ENCODE results near the gene SPINT1.
A peak's percentile ranks its signal among the peaks of the same experiment; 100 is the strongest.

SPINT1 gene

GRCh38 chr15:40881351-40881750 is 37.5 kb downstream of the SPINT1 start:
- no peak for DNase-seq (ENCODE audit: extremely low spot score, insufficient read length, low read depth)
- FAIRE-seq: no peak

GRCh38 chr15:40886586-40886985 is 42.7 kb downstream of the SPINT1 start:
- FAIRE-seq (no peak), DNase-seq (ENCODE audit: extremely low spot score, insufficient read length, low read depth) (no peak)

GRCh38 chr15:40889112-40889511 is 45.3 kb downstream of the SPINT1 start:
- DNase-seq (ENCODE audit: extremely low spot score, insufficient read length, low read depth): no peak
- FAIRE-seq: no peak

DNA sequence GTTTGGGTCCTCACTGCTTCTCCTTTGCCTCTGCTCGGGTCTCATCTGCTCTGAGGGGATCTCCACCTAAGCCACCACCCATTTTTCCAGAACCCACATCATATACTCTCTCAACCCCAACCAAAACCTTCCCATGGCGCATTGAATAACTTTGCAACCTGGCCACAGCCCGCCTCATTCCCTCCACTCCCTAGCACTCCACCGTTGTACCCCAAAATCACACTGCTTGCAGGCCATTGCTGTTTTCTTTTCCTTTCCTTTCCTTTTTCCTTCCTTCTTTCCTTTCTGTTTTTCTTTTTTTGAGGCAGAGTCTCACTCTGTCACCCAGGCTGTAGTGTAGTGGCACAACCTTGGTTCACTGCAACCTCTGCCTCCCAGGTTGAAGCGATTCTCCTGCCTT is 47.3 kb downstream of the SPINT1 start:
- FAIRE-seq: no peak
- no peak for DNase-seq (ENCODE audit: extremely low spot score, insufficient read length, low read depth)

- DNase-seq (ENCODE audit: extremely low spot score, insufficient read length, low read depth) (no peak), FAIRE-seq (peak; percentile 73)
These were observed 48.1 kb downstream of the SPINT1 start for GRCh38 chr15:40891810-40892446.

DNA sequence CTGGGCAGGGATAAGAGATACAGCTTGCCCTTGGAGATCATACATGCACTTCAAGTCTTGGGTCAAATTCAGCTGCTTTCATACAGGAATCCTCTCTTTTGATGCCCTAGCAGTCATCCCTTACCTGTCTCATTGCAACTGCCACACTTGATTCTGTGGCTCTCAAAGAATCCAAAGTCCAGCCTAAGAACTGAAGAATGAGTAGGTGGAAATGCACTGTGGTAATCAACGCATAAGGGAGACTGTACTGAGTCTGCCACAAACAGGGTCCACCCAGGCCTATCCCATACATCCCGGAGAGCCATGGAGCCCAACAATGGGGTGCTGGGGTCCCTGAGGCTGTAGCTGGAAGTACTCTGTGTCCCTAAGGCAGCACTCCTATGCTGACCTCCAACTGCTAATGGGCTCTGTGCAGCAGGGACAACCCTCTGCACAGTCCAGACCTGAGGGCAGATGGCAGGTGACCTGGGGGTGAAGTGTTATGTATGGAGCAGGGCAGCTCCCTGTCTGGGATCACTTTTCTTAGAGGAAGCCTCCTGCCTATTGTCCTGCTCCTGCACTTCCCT is 48.7 kb downstream of the SPINT1 start:
- FAIRE-seq (no peak), DNase-seq (ENCODE audit: extremely low spot score, insufficient read length, low read depth) (no peak)

- DNase-seq (ENCODE audit: extremely low spot score, insufficient read length, low read depth): no peak
- FAIRE-seq: no peak
These were observed 49.3 kb downstream of the SPINT1 start for GRCh38 chr15:40893019-40893670.

GRCh38 chr15:40893733-40894680 is 50.2 kb downstream of the SPINT1 start, which contains the start of gene VPS18:
TSS of gene VPS18 (plus strand) at chr15:40894450. CDS start at chr15:40894769, 319 bp downstream.
- peak; percentile 96 for FAIRE-seq
- DNase-seq (ENCODE audit: extremely low spot score, insufficient read length, low read depth): peak; percentile 89

GRCh38 chr15:40894681-40895448 is 51.0 kb downstream of the SPINT1 start:
- DNase-seq (ENCODE audit: extremely low spot score, insufficient read length, low read depth): no peak
- peak; percentile 79 for FAIRE-seq

GRCh38 chr15:40899536-40900207 is 55.8 kb downstream of the SPINT1 start:
- no peak for DNase-seq (ENCODE audit: extremely low spot score, insufficient read length, low read depth)
- FAIRE-seq: no peak

DNA sequence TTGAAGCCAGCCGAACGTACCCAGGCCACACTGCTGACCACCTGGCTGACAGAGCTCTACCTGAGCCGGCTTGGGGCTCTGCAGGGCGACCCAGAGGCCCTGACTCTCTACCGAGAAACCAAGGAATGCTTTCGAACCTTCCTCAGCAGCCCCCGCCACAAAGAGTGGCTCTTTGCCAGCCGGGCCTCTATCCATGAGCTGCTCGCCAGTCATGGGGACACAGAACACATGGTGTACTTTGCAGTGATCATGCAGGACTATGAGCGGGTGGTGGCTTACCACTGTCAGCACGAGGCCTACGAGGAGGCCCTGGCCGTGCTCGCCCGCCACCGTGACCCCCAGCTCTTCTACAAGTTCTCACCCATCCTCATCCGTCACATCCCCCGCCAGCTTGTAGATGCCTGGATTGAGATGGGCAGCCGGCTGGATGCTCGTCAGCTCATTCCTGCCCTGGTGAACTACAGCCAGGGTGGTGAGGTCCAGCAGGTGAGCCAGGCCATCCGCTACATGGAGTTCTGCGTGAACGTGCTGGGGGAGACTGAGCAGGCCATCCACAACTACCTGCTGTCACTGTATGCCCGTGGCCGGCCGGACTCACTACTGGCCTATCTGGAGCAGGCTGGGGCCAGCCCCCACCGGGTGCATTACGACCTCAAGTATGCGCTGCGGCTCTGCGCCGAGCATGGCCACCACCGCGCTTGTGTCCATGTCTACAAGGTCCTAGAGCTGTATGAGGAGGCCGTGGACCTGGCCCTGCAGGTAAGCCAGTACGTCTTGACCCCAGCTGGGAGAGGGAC is 56.6 kb downstream of the SPINT1 start:
- no peak for DNase-seq (ENCODE audit: extremely low spot score, insufficient read length, low read depth)
- no peak for FAIRE-seq

DNA sequence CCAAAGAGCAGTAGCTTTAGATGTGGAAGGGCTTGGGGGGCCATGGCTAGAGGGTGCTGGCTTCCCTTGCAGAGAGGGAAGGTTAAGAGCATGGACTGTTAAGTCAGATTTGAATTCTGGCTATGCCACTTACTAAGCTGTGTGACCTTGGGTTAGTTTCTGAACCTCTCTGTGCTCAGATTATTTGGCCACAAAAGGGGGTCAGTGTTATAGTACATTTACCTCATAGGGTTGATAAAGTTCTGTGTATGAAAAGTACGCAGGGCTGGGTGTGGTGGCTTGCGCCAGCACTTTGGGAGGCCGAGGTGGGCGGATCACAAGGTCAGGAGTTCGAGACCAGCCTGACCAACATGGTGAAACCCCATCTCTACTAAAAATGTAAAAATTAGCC is 57.2 kb downstream of the SPINT1 start:
- FAIRE-seq (no peak), DNase-seq (ENCODE audit: extremely low spot score, insufficient read length, low read depth) (no peak)

DNA sequence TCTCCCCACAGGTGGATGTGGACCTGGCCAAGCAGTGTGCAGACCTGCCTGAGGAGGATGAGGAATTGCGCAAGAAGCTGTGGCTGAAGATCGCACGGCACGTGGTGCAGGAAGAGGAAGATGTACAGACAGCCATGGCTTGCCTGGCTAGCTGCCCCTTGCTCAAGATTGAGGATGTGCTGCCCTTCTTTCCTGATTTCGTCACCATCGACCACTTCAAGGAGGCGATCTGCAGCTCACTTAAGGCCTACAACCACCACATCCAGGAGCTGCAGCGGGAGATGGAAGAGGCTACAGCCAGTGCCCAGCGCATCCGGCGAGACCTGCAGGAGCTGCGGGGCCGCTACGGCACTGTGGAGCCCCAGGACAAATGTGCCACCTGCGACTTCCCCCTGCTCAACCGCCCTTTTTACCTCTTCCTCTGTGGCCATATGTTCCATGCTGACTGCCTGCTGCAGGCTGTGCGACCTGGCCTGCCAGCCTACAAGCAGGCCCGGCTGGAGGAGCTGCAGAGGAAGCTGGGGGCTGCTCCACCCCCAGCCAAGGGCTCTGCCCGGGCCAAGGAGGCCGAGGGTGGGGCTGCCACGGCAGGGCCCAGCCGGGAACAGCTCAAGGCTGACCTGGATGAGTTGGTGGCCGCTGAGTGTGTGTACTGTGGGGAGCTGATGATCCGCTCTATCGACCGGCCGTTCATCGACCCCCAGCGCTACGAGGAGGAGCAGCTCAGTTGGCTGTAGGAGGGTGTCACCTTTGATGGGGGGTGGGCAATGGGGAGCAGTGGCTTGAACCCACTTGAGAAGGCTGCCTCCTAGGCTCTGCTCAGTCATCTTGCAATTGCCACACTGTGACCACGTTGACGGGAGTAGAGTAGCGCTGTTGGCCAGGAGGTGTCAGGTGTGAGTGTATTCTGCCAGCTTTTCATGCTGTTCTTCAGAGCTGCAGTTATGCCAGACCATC is 59.0 kb downstream of the SPINT1 start:
- no peak for DNase-seq (ENCODE audit: extremely low spot score, insufficient read length, low read depth)
- no peak for FAIRE-seq

GRCh38 chr15:40904552-40905201 is 60.8 kb downstream of the SPINT1 start:
- no peak for FAIRE-seq
- no peak for DNase-seq (ENCODE audit: extremely low spot score, insufficient read length, low read depth)

GRCh38 chr15:40906091-40906990 is 62.5 kb downstream of the SPINT1 start:
- FAIRE-seq: peak; percentile 67
- peak; percentile 54 for DNase-seq (ENCODE audit: extremely low spot score, insufficient read length, low read depth)

All from GM18507 (cell line).